Measurements from ENCODE around the gene CFDP1. TPM values are rescaled to one million over a fixed set of nuclear protein-coding genes. Genes with fewer than 3 reads are reported as not detected.

CFDP1 gene
- total RNA-seq, 1 donor from 2014 or later: 45.2 TPM

- peak; percentile 67 for DNase-seq (ENCODE audit: low spot score)
Measured at GRCh38 chr16:75265911-75266701, 167.2 kb downstream of the CFDP1 start.

- DNase-seq (ENCODE audit: low spot score): no peak
Measured at GRCh38 chr16:75264999-75265910, 168.0 kb downstream of the CFDP1 start.

GRCh38 chr16:75264457-75264998 lies 168.8 kb downstream of the CFDP1 start:
- DNase-seq (ENCODE audit: low spot score): no peak

- no peak for DNase-seq (ENCODE audit: low spot score)
Measured at GRCh38 chr16:75263963-75264445, 169.3 kb downstream of the CFDP1 start.

GRCh38 chr16:75263291-75263962 lies 169.9 kb downstream of the CFDP1 start:
- no peak for DNase-seq (ENCODE audit: low spot score)

GRCh38 chr16:75262800-75263127 lies 170.5 kb downstream of the CFDP1 start:
- DNase-seq (ENCODE audit: low spot score): no peak

- DNase-seq (ENCODE audit: low spot score): peak; percentile 74
Measured at GRCh38 chr16:75262104-75262799, 171.1 kb downstream of the CFDP1 start.

- DNase-seq (ENCODE audit: low spot score): no peak
Measured at GRCh38 chr16:75261590-75262078, 171.7 kb downstream of the CFDP1 start.

- no peak for DNase-seq (ENCODE audit: low spot score)
Measured at GRCh38 chr16:75260851-75261589, 172.3 kb downstream of the CFDP1 start.

- no peak for DNase-seq (ENCODE audit: low spot score)
Measured at GRCh38 chr16:75258807-75259141, 174.5 kb downstream of the CFDP1 start.

- no peak for DNase-seq (ENCODE audit: low spot score)
Measured at GRCh38 chr16:75257886-75258806, 175.2 kb downstream of the CFDP1 start.

GRCh38 chr16:75256696-75257343 lies 176.5 kb downstream of the CFDP1 start:
- DNase-seq (ENCODE audit: low spot score): no peak

GRCh38 chr16:75256059-75256571 lies 177.2 kb downstream of the CFDP1 start:
- no peak for DNase-seq (ENCODE audit: low spot score)

- no peak for DNase-seq (ENCODE audit: low spot score)
Measured at GRCh38 chr16:75254359-75254837, 178.9 kb downstream of the CFDP1 start.

GRCh38 chr16:75252946-75253911 lies 180.1 kb downstream of the CFDP1 start:
- DNase-seq (ENCODE audit: low spot score): no peak

- DNase-seq (ENCODE audit: low spot score): no peak
Measured at GRCh38 chr16:75252049-75252864, 181.0 kb downstream of the CFDP1 start.
